Hepatocyte (in vitro differentiated cells): ENCODE data around the gene GPX7.

Experiments
- EZH2 ChIP-seq: fragments of 200-600 bp; sonication (generic); IDR thresholded peaks from 2 replicates; pipeline ENCODE4 v1.6.1; 2016; ENCODE audit warnings: antibody characterized with exemption, mild to moderate bottlenecking, borderline replicate concordance
- EZH2phosphoT487 ChIP-seq: fragments of 200-600 bp; sonication (generic); IDR thresholded peaks from one replicate; pipeline ENCODE4 v1.6.1; 2018; ENCODE audit warnings: antibody characterized with exemption, mild to moderate bottlenecking, low read depth, moderate library complexity; ENCODE audit not compliant: unreplicated experiment, severe bottlenecking
- TF ChIP-seq, protein P1 (sequence below): fragments of 200-600 bp; sonication (generic); IDR thresholded peaks from 2 replicates; pipeline ENCODE4 v1.5.1; 2016; ENCODE audit warnings: antibody characterized with exemption, mild to moderate bottlenecking; ENCODE audit not compliant: poor library complexity

DNA sequence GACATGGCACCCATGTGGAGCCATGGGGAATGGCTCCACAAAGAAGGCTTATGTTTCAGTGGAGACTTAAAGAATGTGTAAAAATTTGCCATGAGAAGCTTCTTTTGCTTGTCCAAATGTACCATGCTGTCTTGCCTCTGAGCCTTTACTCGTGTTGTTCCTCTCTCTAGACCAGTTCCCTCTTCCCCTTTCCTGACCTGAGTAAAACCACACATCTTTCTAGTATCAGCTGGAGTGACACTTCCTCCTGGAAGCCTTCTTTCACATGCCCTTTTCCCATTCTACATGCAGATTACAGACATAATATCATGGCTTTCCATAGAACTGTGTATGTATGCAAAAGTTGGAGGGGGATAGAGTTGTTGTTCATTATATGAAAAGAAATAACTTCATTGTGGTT lies 13.6 kb upstream of the GPX7 start:
- TF ChIP-seq, protein P1, sequence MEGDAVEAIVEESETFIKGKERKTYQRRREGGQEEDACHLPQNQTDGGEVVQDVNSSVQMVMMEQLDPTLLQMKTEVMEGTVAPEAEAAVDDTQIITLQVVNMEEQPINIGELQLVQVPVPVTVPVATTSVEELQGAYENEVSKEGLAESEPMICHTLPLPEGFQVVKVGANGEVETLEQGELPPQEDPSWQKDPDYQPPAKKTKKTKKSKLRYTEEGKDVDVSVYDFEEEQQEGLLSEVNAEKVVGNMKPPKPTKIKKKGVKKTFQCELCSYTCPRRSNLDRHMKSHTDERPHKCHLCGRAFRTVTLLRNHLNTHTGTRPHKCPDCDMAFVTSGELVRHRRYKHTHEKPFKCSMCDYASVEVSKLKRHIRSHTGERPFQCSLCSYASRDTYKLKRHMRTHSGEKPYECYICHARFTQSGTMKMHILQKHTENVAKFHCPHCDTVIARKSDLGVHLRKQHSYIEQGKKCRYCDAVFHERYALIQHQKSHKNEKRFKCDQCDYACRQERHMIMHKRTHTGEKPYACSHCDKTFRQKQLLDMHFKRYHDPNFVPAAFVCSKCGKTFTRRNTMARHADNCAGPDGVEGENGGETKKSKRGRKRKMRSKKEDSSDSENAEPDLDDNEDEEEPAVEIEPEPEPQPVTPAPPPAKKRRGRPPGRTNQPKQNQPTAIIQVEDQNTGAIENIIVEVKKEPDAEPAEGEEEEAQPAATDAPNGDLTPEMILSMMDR = no peak
- TF ChIP-seq EZH2 = no peak
- no peak for TF ChIP-seq EZH2phosphoT487
